HEK293 (cell line): ENCODE results near the gene CTSH.

Experiments
- CTCF ChIA-PET: fragments of 350-600 bp; formaldehyde crosslinking; extraction: SDS; loops from one replicate; lab custom pipeline; 2021; ENCODE audit warnings: antibody characterized with exemption; lab: Yijun Ruan, JAX
- POLR2A ChIA-PET: fragments of 300-600 bp; formaldehyde crosslinking; extraction: SDS; loops from one replicate; lab custom pipeline; 2020; ENCODE audit warnings: antibody characterized with exemption, inconsistent platforms; lab: Yijun Ruan, JAX
- H3K27ac ChIP-seq: fragments of 200-500 bp; sonication (Bioruptor generic); 2 replicates; pipeline ENCODE4 v1.5.1; 2014; ENCODE audit warnings: low read depth, low read length, control low read depth, inconsistent platforms; ENCODE audit errors: extremely low read depth
- H3K36me3 ChIP-seq, 2 experiments: fragments of 200-500 bp in 1 of 2; sonication (Bioruptor generic) in 1 of 2; 1 replicate in 1 of 2; 2 replicates in 1 of 2; pipeline ENCODE4 v1.5.1; 2014 to 2017; ENCODE audit warnings: inconsistent platforms in 2 of 2, low read length in 2 of 2; ENCODE audit not compliant: control insufficient read depth in 2 of 2, insufficient read depth in 1 of 2
- H3K4me1 ChIP-seq: fragments of 200-500 bp; sonication (Bioruptor generic); 2 replicates; pipeline ENCODE4 v1.5.1; 2014; ENCODE audit warnings: mild to moderate bottlenecking, low read length, inconsistent platforms; ENCODE audit not compliant: control insufficient read depth, insufficient read depth
- H3K4me3 ChIP-seq: 2 replicates; pipeline ENCODE4 v1.5.1; 2011; ENCODE audit warnings: low read depth, mild to moderate bottlenecking, control low read depth, low read length, moderate library complexity
- H3K9me3 ChIP-seq: fragments of 200-500 bp; sonication (Bioruptor generic); 2 replicates; pipeline ENCODE4 v1.5.1; 2014; ENCODE audit warnings: low read depth, low read length, inconsistent platforms; ENCODE audit not compliant: control insufficient read depth, insufficient read depth
- GLIS1 ChIP-seq: fragments of 450-650 bp; formaldehyde crosslinking; IDR thresholded peaks from 2 replicates; pipeline ENCODE4 v1.5.1; 2016; ENCODE audit warnings: missing biosample characterization, missing genetic modification characterization
- KLF8 ChIP-seq: fragments of 450-650 bp; formaldehyde crosslinking; IDR thresholded peaks from 2 replicates; pipeline ENCODE4 v1.5.1; 2016; ENCODE audit warnings: missing biosample characterization, missing genetic modification characterization
- KLF9 ChIP-seq: fragments of 450-650 bp; formaldehyde crosslinking; IDR thresholded peaks from 2 replicates; pipeline ENCODE4 v1.5.1; 2016; ENCODE audit warnings: missing biosample characterization, missing genetic modification characterization, low read depth
- PBX3 ChIP-seq: sonication (generic); formaldehyde crosslinking; IDR thresholded peaks from 2 replicates; pipeline ENCODE4 v1.8.1; 2022; ENCODE audit warnings: mild to moderate bottlenecking, moderate library complexity, missing genetic modification reagents
- YY2 ChIP-seq: fragments of 450-650 bp; formaldehyde crosslinking; IDR thresholded peaks from 2 replicates; pipeline ENCODE4 v1.5.1; 2016; ENCODE audit warnings: missing biosample characterization, missing genetic modification characterization
- ZBTB49 ChIP-seq: fragments of 450-650 bp; formaldehyde crosslinking; IDR thresholded peaks from 2 replicates; pipeline ENCODE4 v1.5.1; 2016; ENCODE audit warnings: missing biosample characterization, missing genetic modification characterization, low read depth
- ZFP3 ChIP-seq: fragments of 450-650 bp; formaldehyde crosslinking; IDR thresholded peaks from 2 replicates; pipeline ENCODE4 v1.5.1; 2016; ENCODE audit warnings: low read depth, missing biosample characterization, missing genetic modification characterization
- ZNF140 ChIP-seq: fragments of 450-650 bp; formaldehyde crosslinking; IDR thresholded peaks from 2 replicates; pipeline ENCODE4 v1.5.1; 2016; ENCODE audit warnings: missing biosample characterization, missing genetic modification characterization
- ZNF221 ChIP-seq: fragments of 450-650 bp; formaldehyde crosslinking; IDR thresholded peaks from 2 replicates; pipeline ENCODE4 v1.5.1; 2017; ENCODE audit warnings: missing biosample characterization, missing genetic modification characterization, borderline replicate concordance
- ZNF266 ChIP-seq: fragments of 450-650 bp; formaldehyde crosslinking; IDR thresholded peaks from 2 replicates; pipeline ENCODE4 v1.5.1; 2016; ENCODE audit warnings: missing biosample characterization, missing genetic modification characterization, low read depth
- ZNF292 ChIP-seq: fragments of 450-650 bp; formaldehyde crosslinking; IDR thresholded peaks from 2 replicates; pipeline ENCODE4 v1.5.1; 2016; ENCODE audit warnings: low read depth, missing biosample characterization, missing genetic modification characterization, borderline replicate concordance
- ZNF366 ChIP-seq: fragments of 450-650 bp; formaldehyde crosslinking; conservative IDR thresholded peaks from 2 replicates; pipeline ENCODE4 v1.5.1; 2016; ENCODE audit warnings: missing biosample characterization, missing genetic modification characterization
- ZNF398 ChIP-seq: fragments of 450-650 bp; formaldehyde crosslinking; IDR thresholded peaks from 2 replicates; pipeline ENCODE4 v1.5.1; 2017; ENCODE audit warnings: missing biosample characterization, missing genetic modification characterization
- ZNF433 ChIP-seq: fragments of 450-650 bp; formaldehyde crosslinking; IDR thresholded peaks from 2 replicates; pipeline ENCODE4 v1.5.1; 2016; ENCODE audit warnings: missing biosample characterization, missing genetic modification characterization, low read depth
- ZNF585B ChIP-seq: fragments of 450-650 bp; formaldehyde crosslinking; IDR thresholded peaks from 2 replicates; pipeline ENCODE4 v1.5.1; 2016; ENCODE audit warnings: missing biosample characterization, missing genetic modification characterization
- ZNF660 ChIP-seq: fragments of 450-650 bp; IDR thresholded peaks from 2 replicates; pipeline ENCODE4 v1.5.1; 2018; ENCODE audit warnings: missing biosample characterization, mild to moderate bottlenecking, missing genetic modification characterization
- ZNF670 ChIP-seq: fragments of 450-650 bp; formaldehyde crosslinking; IDR thresholded peaks from 2 replicates; pipeline ENCODE4 v1.5.1; 2016; ENCODE audit warnings: missing biosample characterization, missing genetic modification characterization, low read depth
- ZNF785 ChIP-seq: fragments of 450-650 bp; formaldehyde crosslinking; IDR thresholded peaks from 2 replicates; pipeline ENCODE4 v1.5.1; 2016; ENCODE audit warnings: missing biosample characterization, missing genetic modification characterization
- ZXDB ChIP-seq: fragments of 450-650 bp; formaldehyde crosslinking; IDR thresholded peaks from 2 replicates; pipeline ENCODE4 v1.5.1; 2016; ENCODE audit warnings: missing biosample characterization, missing genetic modification characterization

Gene CTSH

GRCh38 chr15:78956937-78957336, 12.1 kb upstream of the CTSH start:
- TF ChIP-seq ZNF433 (tag by site-specific recombination) (no peak), ZNF140 (tag by site-specific recombination) (no peak), ZNF266 (tag by site-specific recombination) (no peak), ZNF585B (tag by site-specific recombination) (no peak)
- no peaks in the 10 kb centered on the region for H3K36me3 ChIP-seq
- CTCF ChIA-PET: interaction anchor here (1.1 to 1.9 kb wide), 3 partner anchors 11 to 22 kb away, joined by 3 to 5 read pairs (median 5); no protein-coding TSS in a partner anchor
- POLR2A ChIA-PET: no interaction called here
- no peaks in the 10 kb centered on the region for H3K9me3 ChIP-seq
- H3K4me1 ChIP-seq: no peaks in the 10 kb centered on the region
- H3K4me3 ChIP-seq: no peak overlapping the region
- no peak overlapping the region for H3K27ac ChIP-seq

- Histone ChIP-seq H3K36me3 (no peaks in the 10 kb centered on the region), H3K4me3 (no peak overlapping the region), H3K9me3 (no peaks in the 10 kb centered on the region), H3K27ac (no peak overlapping the region), H3K4me1 (no peaks in the 10 kb centered on the region)
- no peak for TF ChIP-seq ZBTB49
- no peak for TF ChIP-seq ZNF670 (tag by site-specific recombination)
- no peak for TF ChIP-seq ZNF660 (tag by site-specific recombination)
- TF ChIP-seq KLF9 (tag by site-specific recombination): no peak
- TF ChIP-seq ZXDB (tag by site-specific recombination): no peak
- no peak for TF ChIP-seq ZNF221 (tag by site-specific recombination)
- TF ChIP-seq ZFP3 (tag by site-specific recombination): no peak
- no peak for TF ChIP-seq ZNF366 (tag by site-specific recombination)
- no peak for TF ChIP-seq KLF8 (tag by site-specific recombination)
- TF ChIP-seq YY2 (tag by site-specific recombination): no peak
- no peak for TF ChIP-seq ZNF292 (tag by site-specific recombination)
- no peak for TF ChIP-seq GLIS1
- no peak for TF ChIP-seq ZNF398 (tag by site-specific recombination)
- TF ChIP-seq PBX3 (CRISPR knock-in tag): no peak
- TF ChIP-seq ZNF785 (tag by site-specific recombination): no peak
- ChIA-PET CTCF (interaction anchor here (1.4 kb wide), 1 partner anchor 24 kb away, joined by 3 read pairs; no protein-coding TSS in a partner anchor), POLR2A (no interaction called here)
Observed at GRCh38 chr15:78955355-78955754, 10.5 kb upstream of the CTSH start.
